ENCODE data around the gene SHISAL2B. TPM values are rescaled to one million over a fixed set of nuclear protein-coding genes. Genes with fewer than 3 reads are reported as not detected.

The SHISAL2B gene
- polyA plus RNA-seq, 2 donors = not detected

DNA sequence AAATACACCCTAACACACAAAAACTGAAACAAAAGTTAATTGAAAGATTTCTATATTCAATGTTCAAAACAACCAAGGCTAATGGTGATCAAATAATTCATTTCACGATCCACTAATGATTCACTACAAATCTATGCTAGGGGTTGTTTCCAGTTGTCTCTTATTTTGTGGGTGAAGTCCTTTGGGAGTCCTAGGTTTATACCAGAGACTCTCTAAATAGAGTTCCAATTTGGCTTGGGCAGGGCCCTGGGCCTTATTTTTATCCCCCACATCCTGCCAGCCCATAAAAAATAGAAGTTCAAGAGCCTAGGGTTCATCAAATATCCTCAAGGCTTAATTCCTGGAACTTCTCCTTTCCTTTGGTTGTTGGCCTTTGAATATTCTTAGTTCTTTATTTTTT is 52.1 kb downstream of the SHISAL2B start:
- 84 to 100% methylated on average over 1 of the region's 1 CpG for WGBS, 2 donors
- no peaks in the 10 kb centered on the region for H3K9me3 ChIP-seq (ENCODE audit: control insufficient read depth in 2 of 2, insufficient read depth in 1 of 2, low read depth in 1 of 2, low read length in 1 of 2)
- no peaks in the 10 kb centered on the region for H3K27me3 ChIP-seq (ENCODE audit: control insufficient read depth in 1 of 2, insufficient read depth in 2 of 2, low read length in 2 of 2)
- H3K4me3 ChIP-seq (ENCODE audit: low read depth in 1 of 2, low read length in 2 of 2) = no peak overlapping the region
- no peak overlapping the region for H3K27ac ChIP-seq (ENCODE audit: low read depth in 2 of 2, low read length in 1 of 2)
- peaks cover 0 to 2% of the 10 kb centered on the region in 2 donors for H3K36me3 ChIP-seq (ENCODE audit: control insufficient read depth in 2 of 2, insufficient read depth in 2 of 2, low read length in 1 of 2)
- H3K4me1 ChIP-seq (ENCODE audit: control insufficient read depth in 2 of 2, insufficient read depth in 2 of 2, low read length in 1 of 2) = no peaks in the 10 kb centered on the region

DNA sequence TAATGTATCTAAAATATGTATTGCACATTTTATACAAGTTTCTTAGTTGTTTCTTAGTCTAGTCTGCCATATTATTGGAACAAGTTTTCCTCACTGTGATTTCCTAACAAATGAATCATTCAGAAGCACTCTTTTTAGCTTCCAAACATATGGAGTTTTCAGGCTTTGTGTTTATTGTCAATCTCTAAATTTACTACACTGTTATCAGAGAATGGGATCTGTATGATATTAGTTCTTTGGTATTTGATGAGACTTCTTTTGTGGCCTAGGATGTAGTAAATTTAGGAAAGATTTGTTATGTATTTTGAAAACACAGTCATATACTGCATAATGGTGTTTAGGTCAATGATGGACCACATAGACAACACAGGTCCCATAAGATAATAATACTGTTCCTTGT is 52.5 kb downstream of the SHISAL2B start:
- H3K27me3 ChIP-seq (ENCODE audit: control insufficient read depth in 1 of 2, insufficient read depth in 2 of 2, low read length in 2 of 2) = no peaks in the 10 kb centered on the region
- H3K9me3 ChIP-seq (ENCODE audit: control insufficient read depth in 2 of 2, insufficient read depth in 1 of 2, low read depth in 1 of 2, low read length in 1 of 2) = no peaks in the 10 kb centered on the region
- H3K27ac ChIP-seq (ENCODE audit: low read depth in 2 of 2, low read length in 1 of 2) = no peak overlapping the region
- no peaks in the 10 kb centered on the region for H3K4me1 ChIP-seq (ENCODE audit: control insufficient read depth in 2 of 2, insufficient read depth in 2 of 2, low read length in 1 of 2)
- H3K36me3 ChIP-seq (ENCODE audit: control insufficient read depth in 2 of 2, insufficient read depth in 2 of 2, low read length in 1 of 2) = peaks cover 0 to 2% of the 10 kb centered on the region in 2 donors
- no peak overlapping the region for H3K4me3 ChIP-seq (ENCODE audit: low read depth in 1 of 2, low read length in 2 of 2)

DNA sequence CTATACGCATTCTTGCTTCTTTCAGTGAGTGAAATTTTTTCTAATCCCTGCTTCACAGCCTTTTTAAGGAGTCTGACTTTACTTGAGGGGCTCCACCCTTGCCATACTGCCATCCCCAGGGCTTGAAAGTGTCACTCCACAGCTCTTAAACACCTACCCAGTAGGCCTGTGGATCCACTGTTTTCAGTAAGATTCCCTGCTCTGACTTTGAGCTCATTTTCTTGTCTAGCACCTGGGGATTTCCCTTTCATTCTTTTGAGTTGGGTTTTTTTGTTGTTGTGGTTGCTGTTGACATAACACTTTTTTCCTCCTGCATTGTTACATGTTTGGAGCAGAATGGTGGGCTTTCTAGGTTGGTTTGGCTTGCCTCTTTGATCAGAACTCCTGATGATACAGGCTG is 54.6 kb downstream of the SHISAL2B start:
- Histone ChIP-seq H3K27ac (ENCODE audit: low read depth in 2 of 2, low read length in 1 of 2) (no peak overlapping the region), H3K9me3 (ENCODE audit: control insufficient read depth in 2 of 2, insufficient read depth in 1 of 2, low read depth in 1 of 2, low read length in 1 of 2) (no peaks in the 10 kb centered on the region), H3K27me3 (ENCODE audit: control insufficient read depth in 1 of 2, insufficient read depth in 2 of 2, low read length in 2 of 2) (no peaks in the 10 kb centered on the region), H3K4me1 (ENCODE audit: control insufficient read depth in 2 of 2, insufficient read depth in 2 of 2, low read length in 1 of 2) (no peaks in the 10 kb centered on the region), H3K4me3 (ENCODE audit: low read depth in 1 of 2, low read length in 2 of 2) (no peak overlapping the region), H3K36me3 (ENCODE audit: control insufficient read depth in 2 of 2, insufficient read depth in 2 of 2, low read length in 1 of 2) (no peaks in the 10 kb centered on the region)
- WGBS, 2 donors = 91 to 98% methylated on average over 1 of the region's 1 CpG

DNA sequence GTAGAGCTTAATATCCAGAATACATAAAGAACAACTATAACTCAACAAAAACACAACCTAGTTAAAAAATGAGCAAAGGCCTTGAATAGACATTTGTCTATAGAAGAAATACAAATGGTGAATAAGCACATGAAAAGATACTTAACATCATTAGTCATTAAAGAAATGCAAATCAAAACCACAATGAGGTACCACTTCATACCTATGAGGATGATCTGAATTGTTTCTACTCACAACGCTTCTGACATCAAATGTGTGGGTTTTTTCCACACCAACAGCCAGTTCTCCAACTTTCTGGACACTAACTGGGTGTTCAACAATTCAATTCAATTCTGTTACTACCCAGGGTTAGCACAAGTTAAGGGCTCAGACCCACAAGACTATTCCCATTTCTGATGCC is 56.1 kb downstream of the SHISAL2B start:
- Histone ChIP-seq H3K9me3 (ENCODE audit: control insufficient read depth in 2 of 2, insufficient read depth in 1 of 2, low read depth in 1 of 2, low read length in 1 of 2) (no peaks in the 10 kb centered on the region), H3K27ac (ENCODE audit: low read depth in 2 of 2, low read length in 1 of 2) (no peak overlapping the region), H3K4me3 (ENCODE audit: low read depth in 1 of 2, low read length in 2 of 2) (no peak overlapping the region), H3K36me3 (ENCODE audit: control insufficient read depth in 2 of 2, insufficient read depth in 2 of 2, low read length in 1 of 2) (no peaks in the 10 kb centered on the region), H3K27me3 (ENCODE audit: control insufficient read depth in 1 of 2, insufficient read depth in 2 of 2, low read length in 2 of 2) (no peaks in the 10 kb centered on the region), H3K4me1 (ENCODE audit: control insufficient read depth in 2 of 2, insufficient read depth in 2 of 2, low read length in 1 of 2) (no peaks in the 10 kb centered on the region)
- WGBS, 2 donors = 84% methylated on average over 1 of the region's 1 CpG

DNA sequence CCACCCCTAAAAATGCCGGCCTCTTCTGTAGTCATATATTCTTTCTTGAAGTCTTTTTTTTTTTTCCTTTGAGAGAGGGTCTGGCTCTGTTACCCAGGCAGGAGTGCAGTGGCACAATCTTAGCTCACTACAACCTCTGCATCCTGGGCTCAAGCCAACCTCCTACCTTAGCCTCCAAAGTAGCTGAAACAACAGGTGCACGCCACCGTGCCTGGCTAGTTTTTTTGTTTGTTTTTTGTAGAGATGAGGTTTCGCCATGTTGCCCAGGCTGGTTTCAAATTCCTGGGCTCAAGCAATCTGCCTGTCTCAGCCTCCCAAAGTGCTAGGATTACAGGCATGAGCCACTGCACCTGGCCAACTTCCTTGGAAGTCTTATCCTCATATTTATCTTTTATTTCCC is 59.1 kb downstream of the SHISAL2B start:
- Histone ChIP-seq H3K36me3 (ENCODE audit: control insufficient read depth in 2 of 2, insufficient read depth in 2 of 2, low read length in 1 of 2) (peaks cover 0 to 1% of the 10 kb centered on the region in 2 donors), H3K27me3 (ENCODE audit: control insufficient read depth in 1 of 2, insufficient read depth in 2 of 2, low read length in 2 of 2) (no peaks in the 10 kb centered on the region), H3K4me3 (ENCODE audit: low read depth in 1 of 2, low read length in 2 of 2) (no peak overlapping the region), H3K27ac (ENCODE audit: low read depth in 2 of 2, low read length in 1 of 2) (no peak overlapping the region), H3K9me3 (ENCODE audit: control insufficient read depth in 2 of 2, insufficient read depth in 1 of 2, low read depth in 1 of 2, low read length in 1 of 2) (no peaks in the 10 kb centered on the region), H3K4me1 (ENCODE audit: control insufficient read depth in 2 of 2, insufficient read depth in 2 of 2, low read length in 1 of 2) (no peaks in the 10 kb centered on the region)
- WGBS, 2 donors = 89 to 95% methylated on average over 4 of the region's 4 CpGs

DNA sequence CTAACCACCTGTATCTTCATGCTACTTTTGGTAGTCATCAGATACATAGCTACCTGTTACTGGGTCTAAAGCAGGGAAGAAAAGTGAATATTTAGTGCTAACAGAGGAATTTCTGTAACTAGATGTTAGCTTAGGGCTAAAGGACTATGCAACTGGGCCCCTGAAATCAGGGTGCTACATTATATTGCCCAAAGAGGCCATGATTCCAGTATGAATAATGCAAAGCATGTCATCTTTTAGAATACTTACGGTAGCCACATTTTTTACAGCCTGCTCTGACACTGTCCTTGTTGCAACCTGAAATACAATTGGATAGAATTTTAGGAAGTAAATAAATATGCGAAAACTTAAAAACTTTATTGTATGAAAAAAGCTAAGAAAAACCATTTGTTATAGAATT is 63.8 kb downstream of the SHISAL2B start:
- 100% methylated on average over 2 of the region's 2 CpGs for WGBS, 2 donors
- no peaks in the 10 kb centered on the region for H3K27me3 ChIP-seq (ENCODE audit: control insufficient read depth in 1 of 2, insufficient read depth in 2 of 2, low read length in 2 of 2)
- peaks cover 0 to 2% of the 10 kb centered on the region in 2 donors for H3K36me3 ChIP-seq (ENCODE audit: control insufficient read depth in 2 of 2, insufficient read depth in 2 of 2, low read length in 1 of 2)
- H3K4me1 ChIP-seq (ENCODE audit: control insufficient read depth in 2 of 2, insufficient read depth in 2 of 2, low read length in 1 of 2) = no peaks in the 10 kb centered on the region
- H3K9me3 ChIP-seq (ENCODE audit: control insufficient read depth in 2 of 2, insufficient read depth in 1 of 2, low read depth in 1 of 2, low read length in 1 of 2) = no peaks in the 10 kb centered on the region
- no peak overlapping the region for H3K4me3 ChIP-seq (ENCODE audit: low read depth in 1 of 2, low read length in 2 of 2)
- H3K27ac ChIP-seq (ENCODE audit: low read depth in 2 of 2, low read length in 1 of 2) = no peak overlapping the region

DNA sequence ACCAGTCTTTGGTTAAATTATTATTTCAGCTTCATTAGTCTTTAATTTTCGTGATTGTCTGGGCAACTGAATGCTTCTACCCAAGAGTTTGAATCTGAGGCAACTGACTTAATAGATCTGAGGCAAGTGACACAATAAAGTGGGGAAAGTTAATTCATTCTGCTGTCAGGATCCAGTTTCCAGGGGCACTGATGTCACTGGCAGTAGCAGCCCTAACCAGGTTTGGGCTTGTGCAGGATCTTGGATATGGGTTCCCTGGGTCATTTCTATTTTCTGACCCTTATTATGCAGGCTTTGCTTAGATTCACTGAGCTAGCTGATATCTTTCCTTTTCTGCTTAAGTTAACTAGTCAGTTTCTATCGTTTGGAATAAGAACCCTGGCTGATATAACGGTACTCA is 68.6 kb downstream of the SHISAL2B start:
- WGBS, 2 donors = 83 to 88% methylated on average over 3 of the region's 3 CpGs
- Histone ChIP-seq H3K27ac (ENCODE audit: low read depth in 2 of 2, low read length in 1 of 2) (no peak overlapping the region), H3K9me3 (ENCODE audit: control insufficient read depth in 2 of 2, insufficient read depth in 1 of 2, low read depth in 1 of 2, low read length in 1 of 2) (no peaks in the 10 kb centered on the region), H3K27me3 (ENCODE audit: control insufficient read depth in 1 of 2, insufficient read depth in 2 of 2, low read length in 2 of 2) (no peaks in the 10 kb centered on the region), H3K36me3 (ENCODE audit: control insufficient read depth in 2 of 2, insufficient read depth in 2 of 2, low read length in 1 of 2) (peaks cover 0 to 2% of the 10 kb centered on the region in 2 donors), H3K4me3 (ENCODE audit: low read depth in 1 of 2, low read length in 2 of 2) (no peak overlapping the region), H3K4me1 (ENCODE audit: control insufficient read depth in 2 of 2, insufficient read depth in 2 of 2, low read length in 1 of 2) (no peaks in the 10 kb centered on the region)

DNA sequence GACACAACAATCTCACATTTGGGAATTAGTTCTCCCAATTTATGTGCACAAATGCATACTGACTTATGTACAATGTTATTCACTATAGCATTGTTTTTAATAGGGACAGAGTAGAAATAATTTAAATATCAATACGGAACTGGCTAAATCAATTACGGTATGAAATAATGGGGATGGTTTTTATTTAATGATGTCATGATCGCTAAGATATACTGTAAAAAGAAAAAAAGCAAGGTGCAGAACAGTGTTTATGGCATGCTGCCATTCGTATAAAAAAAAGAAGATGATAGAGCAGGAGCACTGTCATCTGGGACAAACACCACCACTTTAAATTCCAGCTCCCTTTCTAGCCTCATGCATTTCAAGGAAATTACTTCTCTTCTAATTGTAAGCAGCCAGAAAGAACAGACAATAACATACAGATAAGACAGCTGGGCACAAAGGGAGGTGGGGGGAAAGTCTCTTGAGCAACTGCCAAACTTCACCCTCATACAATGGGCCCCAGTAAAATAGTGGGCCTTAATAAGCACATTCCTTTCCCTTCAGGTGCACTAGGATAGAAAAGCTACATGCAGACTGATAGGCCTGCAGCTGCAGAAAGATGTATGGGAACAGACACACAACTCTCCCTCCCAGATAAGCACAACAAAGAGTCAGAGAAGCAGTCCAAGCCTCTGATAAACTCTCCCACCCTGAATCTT is 69.8 kb downstream of the SHISAL2B start:
- H3K27ac ChIP-seq (ENCODE audit: low read depth in 2 of 2, low read length in 1 of 2) = no peak overlapping the region
- no peaks in the 10 kb centered on the region for H3K4me1 ChIP-seq (ENCODE audit: control insufficient read depth in 2 of 2, insufficient read depth in 2 of 2, low read length in 1 of 2)
- no peaks in the 10 kb centered on the region for H3K9me3 ChIP-seq (ENCODE audit: control insufficient read depth in 2 of 2, insufficient read depth in 1 of 2, low read depth in 1 of 2, low read length in 1 of 2)
- 71 to 87% methylated on average over 4 of the region's 4 CpGs for WGBS, 2 donors
- no peaks in the 10 kb centered on the region for H3K36me3 ChIP-seq (ENCODE audit: control insufficient read depth in 2 of 2, insufficient read depth in 2 of 2, low read length in 1 of 2)
- H3K4me3 ChIP-seq (ENCODE audit: low read depth in 1 of 2, low read length in 2 of 2) = no peak overlapping the region
- no peaks in the 10 kb centered on the region for H3K27me3 ChIP-seq (ENCODE audit: control insufficient read depth in 1 of 2, insufficient read depth in 2 of 2, low read length in 2 of 2)

DNA sequence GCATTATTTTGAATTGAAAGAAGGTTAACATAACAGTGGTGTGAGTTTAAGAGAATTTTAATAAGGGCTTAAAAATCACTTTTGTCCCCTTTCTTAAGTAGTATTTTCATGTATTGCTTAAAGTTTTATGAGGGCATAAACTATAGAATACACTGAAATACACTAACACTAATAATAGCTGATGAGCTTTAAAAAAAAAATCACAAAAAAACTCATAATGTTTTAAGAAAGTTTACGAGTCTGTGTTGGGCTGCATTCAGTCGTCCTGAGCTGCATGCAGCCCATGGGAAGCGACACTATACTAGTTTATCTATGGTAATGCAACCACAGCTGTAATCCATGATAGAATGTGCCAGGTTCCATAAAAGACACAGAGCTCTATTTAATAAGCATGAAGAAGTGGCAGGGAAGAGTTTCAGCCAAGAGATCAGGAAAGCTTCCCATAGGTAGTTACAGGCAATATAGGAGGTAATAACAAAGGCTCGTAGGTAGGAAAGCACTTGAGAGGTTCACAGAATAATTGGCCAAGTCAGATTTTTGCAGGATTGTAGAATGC is 73.7 kb downstream of the SHISAL2B start:
- Histone ChIP-seq H3K4me3 (ENCODE audit: low read depth in 1 of 2, low read length in 2 of 2) (no peak overlapping the region), H3K27ac (ENCODE audit: low read depth in 2 of 2, low read length in 1 of 2) (no peak overlapping the region), H3K27me3 (ENCODE audit: control insufficient read depth in 1 of 2, insufficient read depth in 2 of 2, low read length in 2 of 2) (no peaks in the 10 kb centered on the region), H3K9me3 (ENCODE audit: control insufficient read depth in 2 of 2, insufficient read depth in 1 of 2, low read depth in 1 of 2, low read length in 1 of 2) (no peaks in the 10 kb centered on the region), H3K4me1 (ENCODE audit: control insufficient read depth in 2 of 2, insufficient read depth in 2 of 2, low read length in 1 of 2) (peaks cover 0 to 4% of the 10 kb centered on the region in 2 donors), H3K36me3 (ENCODE audit: control insufficient read depth in 2 of 2, insufficient read depth in 2 of 2, low read length in 1 of 2) (no peaks in the 10 kb centered on the region)
- 84 to 89% methylated on average over 4 of the region's 4 CpGs for WGBS, 2 donors
